CD4-positive, CD25-positive, alpha-beta regulatory T cell (primary cell): ENCODE data around the gene BIRC2. TPM values are rescaled to one million over a fixed set of nuclear protein-coding genes. Genes with fewer than 3 reads are reported as not detected.

ENCODE experiments used
- ATAC-seq, 2 donors: fragments of 150-1000 bp; cut with Tn5 transposase; one replicate each; pipeline ENCODE4 v1.10.0; 2021; ENCODE audit warnings: low read depth in 2 of 2, moderate number of reproducible peaks in 2 of 2, moderate library complexity in 1 of 2
- DNase-seq, 3 donors: peaks; one replicate each; pipeline versions ENCODE4 v3.0.0 to v3.0.0-alpha.2; 2012 to 2022; ENCODE audit warnings: mixed read lengths in 1 of 3
- H3K27ac ChIP-seq: one replicate; pipeline ENCODE4 v1.7.0; 2013; ENCODE audit warnings: mild to moderate bottlenecking, low read length; ENCODE audit not compliant: insufficient read depth, poor library complexity, severe bottlenecking
- H3K27me3 ChIP-seq: one replicate; pipeline ENCODE4 v1.7.0; 2013; ENCODE audit warnings: low read length; ENCODE audit not compliant: control insufficient read depth, insufficient read depth
- H3K36me3 ChIP-seq: one replicate; pipeline ENCODE4 v1.7.0; 2013; ENCODE audit warnings: mild to moderate bottlenecking, low read length, moderate library complexity; ENCODE audit not compliant: control insufficient read depth, insufficient read depth
- H3K4me1 ChIP-seq: 2 replicates; pipeline ENCODE4 v1.7.0; 2013; ENCODE audit warnings: mild to moderate bottlenecking, low read length; ENCODE audit not compliant: insufficient read depth, control insufficient read depth, poor library complexity, severe bottlenecking
- H3K4me3 ChIP-seq: one replicate; pipeline ENCODE4 v1.7.0; 2013; ENCODE audit warnings: low read depth, mild to moderate bottlenecking, low read length, moderate library complexity
- H3K9me3 ChIP-seq, 2 experiments: 1 replicate in 1 of 2; 2 replicates in 1 of 2; pipeline ENCODE4 v1.7.0; 2013; ENCODE audit warnings: low read length in 2 of 2, mild to moderate bottlenecking in 1 of 2, moderate library complexity in 1 of 2; ENCODE audit not compliant: control insufficient read depth in 2 of 2
- H3K27ac Mint-ChIP-seq, 3 donors: one replicate each; pipeline ENCODE4 v1.8.0; 2020 to 2022; ENCODE audit warnings: mild to moderate bottlenecking in 3 of 3, mixed read lengths in 3 of 3, moderate library complexity in 2 of 3
- H3K27me3 Mint-ChIP-seq: one replicate; pipeline ENCODE4 v1.8.0; 2022; ENCODE audit warnings: mild to moderate bottlenecking, mixed read lengths
- H3K36me3 Mint-ChIP-seq: one replicate; pipeline ENCODE4 v1.8.0; 2020; ENCODE audit warnings: mixed read lengths
- H3K4me1 Mint-ChIP-seq, 4 donors: one replicate each; pipeline ENCODE4 v1.8.0; 2020 to 2022; ENCODE audit warnings: mixed read lengths in 4 of 4, mild to moderate bottlenecking in 1 of 4
- H3K4me3 Mint-ChIP-seq, 4 donors: one replicate each; pipeline ENCODE4 v1.8.0; 2020 to 2022; ENCODE audit warnings: mild to moderate bottlenecking in 4 of 4, mixed read lengths in 4 of 4, moderate library complexity in 3 of 4
- H3K9me3 Mint-ChIP-seq, 7 donors: one replicate each; pipeline ENCODE4 v1.8.0; 2020 to 2022; ENCODE audit warnings: mixed read lengths in 7 of 7, mild to moderate bottlenecking in 3 of 7, moderate library complexity in 2 of 7
- polyA plus RNA-seq, 4 donors: library from polyadenylated mRNA; unstranded; fragments of 300-500 nt; fragmentation: Illumina TruSeq; gene quantifications; one replicate each; pipeline ENCODE4 v1.2.3, GENCODE V29; 2021
- total RNA-seq: library from RNA; stranded (reverse); gene quantifications from one replicate; pipeline ENCODE4 v1.2.3, GENCODE V29; 2022

Gene BIRC2
- total and polyA plus RNA-seq, 5 donors from 2014 or later: 33.0 to 105 (median 47.1) TPM

DNA sequence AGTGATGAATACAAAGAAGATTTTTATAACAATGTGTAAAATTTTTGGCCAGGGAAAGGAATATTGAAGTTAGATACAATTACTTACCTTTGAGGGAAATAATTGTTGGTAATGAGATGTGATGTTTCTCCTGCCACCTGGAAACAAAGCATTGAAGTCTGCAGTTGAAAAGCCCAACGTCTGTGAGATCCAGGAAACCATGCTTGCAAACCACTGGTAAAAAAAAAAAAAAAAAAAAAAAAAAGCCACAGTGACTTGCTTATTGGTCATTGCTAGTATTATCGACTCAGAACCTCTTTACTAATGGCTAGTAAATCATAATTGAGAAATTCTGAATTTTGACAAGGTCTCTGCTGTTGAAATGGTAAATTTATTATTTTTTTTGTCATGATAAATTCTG lies 24.5 kb upstream of the BIRC2 start:
- Histone ChIP-seq H3K9me3 (no peaks in the 10 kb centered on the region), H3K4me1 (peaks cover 75% of the 10 kb centered on the region), H3K27me3 (no peaks in the 10 kb centered on the region), H3K36me3 (peaks cover 71% of the 10 kb centered on the region), H3K27ac (peak overlapping the region; percentile 98), H3K4me3 (peak overlapping the region; percentile 99)
- no peaks in the 10 kb centered on the region for H3K9me3 Mint-ChIP-seq
- peaks cover 11 to 54% (median 44%) of the 10 kb centered on the region in 4 donors for H3K4me1 Mint-ChIP-seq
- ATAC-seq (no peak), DNase-seq (peak in 2 of 3 donors; percentile 30 to 55)
- peaks cover 59% of the 10 kb centered on the region for H3K36me3 Mint-ChIP-seq
- peak overlapping the region; percentile 87 to 95 (median 92) for H3K4me3 Mint-ChIP-seq
- peaks cover 4% of the 10 kb centered on the region for H3K27me3 Mint-ChIP-seq
- H3K27ac Mint-ChIP-seq: peak overlapping the region; percentile 89 to 95 (median 90)

DNA sequence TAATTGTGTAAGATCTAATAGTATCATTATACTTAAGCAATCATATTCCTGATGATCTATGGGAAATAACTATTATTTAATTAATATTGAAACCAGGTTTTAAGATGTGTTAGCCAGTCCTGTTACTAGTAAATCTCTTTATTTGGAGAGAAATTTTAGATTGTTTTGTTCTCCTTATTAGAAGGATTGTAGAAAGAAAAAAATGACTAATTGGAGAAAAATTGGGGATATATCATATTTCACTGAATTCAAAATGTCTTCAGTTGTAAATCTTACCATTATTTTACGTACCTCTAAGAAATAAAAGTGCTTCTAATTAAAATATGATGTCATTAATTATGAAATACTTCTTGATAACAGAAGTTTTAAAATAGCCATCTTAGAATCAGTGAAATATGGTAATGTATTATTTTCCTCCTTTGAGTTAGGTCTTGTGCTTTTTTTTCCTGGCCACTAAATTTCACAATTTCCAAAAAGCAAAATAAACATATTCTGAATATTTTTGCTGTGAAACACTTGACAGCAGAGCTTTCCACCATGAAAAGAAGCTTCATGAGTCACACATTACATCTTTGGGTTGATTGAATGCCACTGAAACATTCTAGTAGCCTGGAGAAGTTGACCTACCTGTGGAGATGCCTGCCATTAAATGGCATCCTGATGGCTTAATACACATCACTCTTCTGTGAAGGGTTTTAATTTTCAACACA lies 23.3 kb upstream of the BIRC2 start:
- Mint-ChIP-seq H3K4me3 (peak overlapping the region; percentile 21 to 89 (median 52)), H3K36me3 (peaks cover 51% of the 10 kb centered on the region)
- H3K4me3 ChIP-seq: peak overlapping the region; percentile 99

DNA sequence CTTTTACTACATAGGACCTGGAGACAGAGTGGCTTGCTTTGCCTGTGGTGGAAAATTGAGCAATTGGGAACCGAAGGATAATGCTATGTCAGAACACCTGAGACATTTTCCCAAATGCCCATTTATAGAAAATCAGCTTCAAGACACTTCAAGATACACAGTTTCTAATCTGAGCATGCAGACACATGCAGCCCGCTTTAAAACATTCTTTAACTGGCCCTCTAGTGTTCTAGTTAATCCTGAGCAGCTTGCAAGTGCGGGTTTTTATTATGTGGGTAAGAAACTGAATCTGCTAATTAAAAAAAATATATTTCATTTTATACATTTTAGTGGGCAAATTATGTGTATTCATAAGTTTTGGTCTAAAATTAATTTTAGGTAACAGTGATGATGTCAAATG lies 21.9 kb upstream of the BIRC2 start:
- Histone ChIP-seq H3K36me3 (peaks cover 93% of the 10 kb centered on the region), H3K9me3 (no peaks in the 10 kb centered on the region), H3K4me1 (peaks cover 76% of the 10 kb centered on the region), H3K27me3 (no peaks in the 10 kb centered on the region), H3K4me3 (peak overlapping the region; percentile 99), H3K27ac (peak overlapping the region; percentile 98)
- H3K4me3 Mint-ChIP-seq: peak overlapping the region; percentile 67 to 91 (median 84)
- H3K9me3 Mint-ChIP-seq: no peaks in the 10 kb centered on the region
- H3K36me3 Mint-ChIP-seq: peaks cover 45% of the 10 kb centered on the region
- ATAC-seq (peak; percentile 42 to 49), DNase-seq (peak in 1 of 3 donors; percentile 69)
- H3K27ac Mint-ChIP-seq: peak overlapping the region; percentile 88 to 89 (median 88)
- H3K4me1 Mint-ChIP-seq: peaks cover 21 to 76% (median 57%) of the 10 kb centered on the region in 4 donors
- no peaks in the 10 kb centered on the region for H3K27me3 Mint-ChIP-seq

More for the DNA sequence above, 23.3 kb upstream of the BIRC2 start:
- no peaks in the 10 kb centered on the region for H3K27me3 Mint-ChIP-seq
- peaks cover 17 to 64% (median 48%) of the 10 kb centered on the region in 4 donors for H3K4me1 Mint-ChIP-seq
- no peaks in the 10 kb centered on the region for H3K9me3 Mint-ChIP-seq
- ATAC-seq (no peak), DNase-seq (no peak)
- Histone ChIP-seq H3K36me3 (peaks cover 81% of the 10 kb centered on the region), H3K9me3 (no peaks in the 10 kb centered on the region), H3K27ac (peak overlapping the region; percentile 98), H3K27me3 (no peaks in the 10 kb centered on the region), H3K4me1 (peaks cover 80% of the 10 kb centered on the region)
- peak overlapping the region; percentile 25 to 89 (median 88) for H3K27ac Mint-ChIP-seq

DNA sequence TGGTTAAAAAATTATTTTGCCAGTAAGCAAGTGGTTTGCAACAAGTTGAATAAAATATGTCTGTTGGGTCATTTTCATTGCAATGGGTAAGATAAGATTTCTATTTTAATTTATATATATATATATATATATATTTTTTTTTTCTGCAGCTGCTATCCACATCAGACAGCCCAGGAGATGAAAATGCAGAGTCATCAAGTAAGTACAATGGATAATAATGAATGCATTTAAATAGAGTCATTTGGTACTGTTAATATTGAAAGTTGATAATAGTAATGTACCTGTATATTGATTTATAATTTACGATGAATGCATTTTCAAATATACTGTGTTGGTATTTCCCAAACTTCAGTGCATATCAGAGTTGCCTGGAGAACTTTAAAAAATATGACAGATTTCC lies 18.3 kb upstream of the BIRC2 start:
- Mint-ChIP-seq H3K9me3 (no peaks in the 10 kb centered on the region), H3K4me3 (no peak overlapping the region), H3K27ac (no peak overlapping the region), H3K27me3 (no peaks in the 10 kb centered on the region), H3K4me1 (peaks cover 37 to 72% (median 52%) of the 10 kb centered on the region in 4 donors), H3K36me3 (peaks cover 39% of the 10 kb centered on the region)
- Histone ChIP-seq H3K27me3 (no peaks in the 10 kb centered on the region), H3K36me3 (peaks cover 96% of the 10 kb centered on the region), H3K27ac (peak overlapping the region; percentile 98), H3K9me3 (no peaks in the 10 kb centered on the region), H3K4me3 (peak overlapping the region; percentile 17), H3K4me1 (peaks cover 55% of the 10 kb centered on the region)
- DNase-seq (no peak), ATAC-seq (no peak)

DNA sequence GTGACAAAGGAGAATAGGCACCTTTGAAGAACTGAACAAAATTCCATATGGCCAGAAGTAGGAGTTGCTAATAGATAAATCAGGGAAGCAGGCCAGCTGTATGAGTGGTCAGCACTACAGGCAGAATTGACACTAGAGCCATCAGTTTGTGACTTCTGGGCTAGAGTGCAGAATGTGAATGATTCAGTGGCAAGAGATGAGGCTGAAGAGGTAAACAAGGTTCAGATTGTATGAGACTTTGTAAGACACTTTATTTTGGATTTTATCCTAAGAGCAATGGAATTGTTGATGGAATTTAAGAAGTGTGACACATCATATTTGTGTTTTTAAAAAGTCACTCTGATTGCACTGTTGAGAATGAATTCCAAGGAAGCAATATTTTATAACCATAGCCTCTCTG lies 16.8 kb upstream of the BIRC2 start:
- H3K4me3 Mint-ChIP-seq: peak overlapping the region in 1 of 4 donors; percentile 53
- H3K4me1 Mint-ChIP-seq: peaks cover 37 to 66% (median 43%) of the 10 kb centered on the region in 4 donors
- H3K9me3 Mint-ChIP-seq: no peaks in the 10 kb centered on the region
- Histone ChIP-seq H3K4me1 (peaks cover 45% of the 10 kb centered on the region), H3K27me3 (no peaks in the 10 kb centered on the region), H3K27ac (peak overlapping the region; percentile 60), H3K4me3 (peak overlapping the region; percentile 1), H3K36me3 (peaks cover 95% of the 10 kb centered on the region), H3K9me3 (no peaks in the 10 kb centered on the region)
- H3K27ac Mint-ChIP-seq: peak overlapping the region in 2 of 3 donors; percentile 55 to 67
- ATAC-seq (no peak), DNase-seq (no peak)
- peaks cover 34% of the 10 kb centered on the region for H3K36me3 Mint-ChIP-seq
- no peaks in the 10 kb centered on the region for H3K27me3 Mint-ChIP-seq

DNA sequence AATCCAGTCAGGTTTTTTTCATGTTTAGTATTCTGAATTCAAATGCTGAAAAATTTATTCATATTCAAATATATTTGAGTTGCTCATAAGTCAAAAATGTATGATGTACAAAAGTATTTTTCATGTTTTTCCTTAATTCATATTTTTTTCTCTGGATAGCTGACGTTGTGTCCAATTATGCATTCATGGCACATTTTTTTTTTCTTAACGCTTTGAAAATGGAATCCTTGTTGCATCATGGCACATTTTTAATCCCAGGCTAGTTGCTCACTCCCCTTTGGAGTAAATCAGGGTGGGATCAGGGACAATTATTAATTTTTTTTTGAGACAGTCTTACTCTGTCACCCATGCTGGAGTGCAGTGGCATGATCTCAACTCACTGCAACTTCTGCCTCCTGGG lies 15.7 kb upstream of the BIRC2 start:
- H3K36me3 Mint-ChIP-seq: peaks cover 29% of the 10 kb centered on the region
- no peak for ATAC-seq
- peak overlapping the region; percentile 29 for H3K27ac ChIP-seq
- H3K9me3 ChIP-seq: no peaks in the 10 kb centered on the region
- H3K4me3 ChIP-seq: no peak overlapping the region
- H3K27ac Mint-ChIP-seq: peak overlapping the region in 2 of 3 donors; percentile 73 to 92
- H3K27me3 ChIP-seq: no peaks in the 10 kb centered on the region
- H3K36me3 ChIP-seq: peaks cover 95% of the 10 kb centered on the region
- DNase-seq: no peak
- no peak overlapping the region for H3K4me3 Mint-ChIP-seq
- H3K9me3 Mint-ChIP-seq: no peaks in the 10 kb centered on the region
- peaks cover 33 to 61% (median 38%) of the 10 kb centered on the region in 4 donors for H3K4me1 Mint-ChIP-seq
- peaks cover 34% of the 10 kb centered on the region for H3K4me1 ChIP-seq
- no peaks in the 10 kb centered on the region for H3K27me3 Mint-ChIP-seq

DNA sequence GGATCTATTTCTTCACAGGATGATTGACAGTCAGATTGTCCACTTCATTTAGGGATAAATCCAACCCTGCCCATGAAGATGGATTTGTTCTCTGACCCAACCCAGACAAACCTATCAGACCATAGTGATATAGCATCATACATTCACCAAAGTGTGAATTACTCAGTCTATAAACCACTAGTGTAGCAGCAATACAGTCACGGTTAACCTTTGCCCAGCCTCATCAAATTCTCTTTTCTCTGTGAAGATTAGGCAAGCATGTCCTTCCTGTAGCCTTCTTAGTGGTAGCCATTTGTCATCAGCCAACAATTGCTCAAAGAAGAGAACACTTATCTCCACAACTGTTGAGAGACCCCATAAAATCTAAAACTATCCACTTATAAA lies 14.4 kb upstream of the BIRC2 start:
- H3K4me1 Mint-ChIP-seq: peaks cover 28 to 52% (median 33%) of the 10 kb centered on the region in 4 donors
- H3K9me3 Mint-ChIP-seq: no peaks in the 10 kb centered on the region
- ATAC-seq: no peak
- Histone ChIP-seq H3K36me3 (peaks cover 95% of the 10 kb centered on the region), H3K4me3 (no peak overlapping the region), H3K27ac (peak overlapping the region; percentile 45), H3K27me3 (no peaks in the 10 kb centered on the region), H3K4me1 (peaks cover 21% of the 10 kb centered on the region), H3K9me3 (no peaks in the 10 kb centered on the region)
- DNase-seq: no peak
- peak overlapping the region; percentile 64 to 73 (median 67) for H3K27ac Mint-ChIP-seq
- H3K4me3 Mint-ChIP-seq: peak overlapping the region in 1 of 4 donors; percentile 9
- no peaks in the 10 kb centered on the region for H3K27me3 Mint-ChIP-seq
- H3K36me3 Mint-ChIP-seq: peaks cover 33% of the 10 kb centered on the region
